H1 (cell line): ENCODE measurements around the gene GNGT2. TPM values are rescaled to one million over a fixed set of nuclear protein-coding genes. Genes with fewer than 3 reads are reported as not detected.

Experiments used
- CTCF ChIA-PET: fragments of 300-600 bp; sonication (Branson Sonifier 250); formaldehyde crosslinking; loops from one replicate; lab custom pipeline; 2021; ENCODE audit not compliant: partially characterized antibody; lab: Charles Lee
- POLR2A ChIA-PET: fragments of 300-600 bp; sonication (Branson Sonifier 250); formaldehyde crosslinking; loops from one replicate; lab custom pipeline; 2021; ENCODE audit warnings: inconsistent platforms; ENCODE audit not compliant: partially characterized antibody; lab: Charles Lee
- DNase-seq, 2 experiments: peaks; one replicate each; pipeline versions ENCODE4 v3.0.0 to v3.0.0-alpha.2; 2010 to 2022; ENCODE audit warnings: low spot score in 2 of 2, low read depth in 1 of 2, mixed read lengths in 1 of 2
- FAIRE-seq: peaks from 2 replicates; lab custom pipeline; 2011; peaks lifted over from hg19 to GRCh38; lab: Jason Lieb, UNC
- H2AFZ ChIP-seq: 2 replicates; pipeline ENCODE4 v1.8.1; 2012; ENCODE audit warnings: low read length, inconsistent platforms
- H2AK5ac ChIP-seq: 2 replicates; pipeline ENCODE4 v1.6.1; 2013; ENCODE audit warnings: low read depth, low read length
- H2BK120ac ChIP-seq: replicated peaks from 2 replicates; pipeline ENCODE3; 2013; ENCODE audit warnings: low read depth, low read length, inconsistent platforms
- H2BK12ac ChIP-seq: 2 replicates; pipeline ENCODE4 v1.6.1; 2013; ENCODE audit warnings: low read depth, low read length
- H2BK15ac ChIP-seq: 2 replicates; pipeline ENCODE4 v1.6.1; 2013; ENCODE audit warnings: low read length
- H2BK20ac ChIP-seq: 2 replicates; pipeline ENCODE4 v1.6.1; 2013; ENCODE audit warnings: low read length
- H2BK5ac ChIP-seq: 2 replicates; pipeline ENCODE4 v1.6.1; 2013; ENCODE audit warnings: low read depth, low read length
- H3K14ac ChIP-seq: 2 replicates; pipeline ENCODE4 v1.6.1; 2013; ENCODE audit warnings: inconsistent platforms; ENCODE audit not compliant: insufficient read length
- H3K18ac ChIP-seq: 2 replicates; pipeline ENCODE4 v1.6.1; 2013; ENCODE audit warnings: low read length; ENCODE audit errors: extremely low read depth
- H3K23ac ChIP-seq: 2 replicates; pipeline ENCODE4 v1.6.1; 2013; ENCODE audit warnings: inconsistent platforms; ENCODE audit not compliant: insufficient read length
- H3K23me2 ChIP-seq: 2 replicates; pipeline ENCODE4 v1.6.1; 2013; ENCODE audit warnings: low read depth, low read length
- H3K27ac ChIP-seq: 2 replicates; pipeline ENCODE4 v1.6.1; 2011; ENCODE audit warnings: low read depth, low read length, inconsistent platforms
- H3K27me3 ChIP-seq, 4 experiments: replicated peaks in 1 of 4; 1 replicate in 1 of 4; 2 replicates in 3 of 4; pipeline versions ENCODE4 v1.6.1 to v1.8.1; 2011 to 2013; ENCODE audit warnings: low read length in 3 of 4, mild to moderate bottlenecking in 3 of 4, inconsistent platforms in 2 of 4, mixed read lengths in 2 of 4, moderate library complexity in 1 of 4; ENCODE audit not compliant: control insufficient read depth in 3 of 4, insufficient read depth in 3 of 4; ENCODE audit errors: extremely low read depth in 1 of 4
- H3K36me3 ChIP-seq, 4 experiments: 2 replicates each; pipeline versions ENCODE4 v1.6.1 to v1.8.1; 2011 to 2013; ENCODE audit warnings: mild to moderate bottlenecking in 4 of 4, low read length in 3 of 4, moderate library complexity in 2 of 4, control low read depth in 1 of 4, inconsistent platforms in 1 of 4; ENCODE audit not compliant: insufficient read depth in 4 of 4, control insufficient read depth in 2 of 4
- H3K4ac ChIP-seq: replicated peaks from 2 replicates; pipeline ENCODE3; 2013; ENCODE audit warnings: low read length, low read depth, mixed read lengths, inconsistent platforms; ENCODE audit not compliant: insufficient read length
- H3K4me1 ChIP-seq, 4 experiments: replicated peaks in 1 of 4; 1 replicate in 1 of 4; 2 replicates in 3 of 4; pipeline versions ENCODE4 v1.6.1 to v1.8.1; 2011 to 2013; ENCODE audit warnings: low read length in 3 of 4, inconsistent platforms in 2 of 4, mixed read lengths in 1 of 4; ENCODE audit not compliant: insufficient read depth in 4 of 4, control insufficient read depth in 3 of 4
- H3K4me2 ChIP-seq, 2 experiments: 2 replicates each; pipeline versions ENCODE4 v1.6.1 to v1.8.1; 2011 to 2013; ENCODE audit warnings: low read depth in 2 of 2, low read length in 2 of 2, control low read depth in 1 of 2, inconsistent platforms in 1 of 2, mild to moderate bottlenecking in 1 of 2; ENCODE audit not compliant: insufficient read depth in 1 of 2
- H3K4me3 ChIP-seq, 4 experiments: fragments of 200-600, 300-600 bp in 1 of 4; sonication (generic), shearing (Covaris generic), sonication (Bioruptor Twin) in 1 of 4; 2 replicates each; pipeline versions ENCODE4 v1.5.1 to v1.8.1; 2011 to 2016; ENCODE audit warnings: low read length in 4 of 4, low read depth in 3 of 4, control low read depth in 2 of 4, inconsistent platforms in 2 of 4, mild to moderate bottlenecking in 2 of 4, mixed read lengths in 1 of 4, moderate library complexity in 1 of 4; ENCODE audit not compliant: insufficient read depth in 2 of 4; ENCODE audit errors: extremely low read depth in 1 of 4
- H3K56ac ChIP-seq: replicated peaks from 2 replicates; pipeline ENCODE3; 2013; ENCODE audit warnings: low read depth, mild to moderate bottlenecking, mixed read lengths, low read length, inconsistent platforms; ENCODE audit not compliant: insufficient read length
- H3K79me1 ChIP-seq: 2 replicates; pipeline ENCODE4 v1.6.1; 2013; ENCODE audit warnings: low read depth, low read length, control low read depth
- H3K79me2 ChIP-seq, 2 experiments: 2 replicates each; pipeline versions ENCODE4 v1.6.1 to v1.8.1; 2012 to 2013; ENCODE audit warnings: low read length in 2 of 2, mild to moderate bottlenecking in 2 of 2, inconsistent platforms in 1 of 2; ENCODE audit not compliant: insufficient read depth in 2 of 2, control insufficient read depth in 1 of 2
- H3K9ac ChIP-seq, 4 experiments: replicated peaks in 1 of 4; 1 replicate in 1 of 4; 2 replicates in 3 of 4; pipeline versions ENCODE4 v1.6.1 to v1.8.1; 2011 to 2013; ENCODE audit warnings: low read depth in 3 of 4, low read length in 3 of 4, control low read depth in 2 of 4, mild to moderate bottlenecking in 2 of 4, moderate library complexity in 2 of 4, inconsistent platforms in 1 of 4; ENCODE audit errors: extremely low read depth in 1 of 4
- H3K9me3 ChIP-seq, 2 experiments: 2 replicates each; pipeline versions ENCODE4 v1.6.1 to v1.8.1; 2012 to 2013; ENCODE audit warnings: mild to moderate bottlenecking in 2 of 2, moderate library complexity in 2 of 2, control low read depth in 1 of 2, inconsistent platforms in 1 of 2, low read depth in 1 of 2, low read length in 1 of 2, mixed read lengths in 1 of 2; ENCODE audit not compliant: insufficient read depth in 2 of 2
- H4K20me1 ChIP-seq, 2 experiments: replicated peaks in 1 of 2; 2 replicates each; pipeline versions ENCODE3 to v1.8.1; 2011 to 2013; ENCODE audit warnings: inconsistent platforms in 2 of 2, low read length in 2 of 2, mild to moderate bottlenecking in 1 of 2; ENCODE audit not compliant: insufficient read depth in 2 of 2, control insufficient read depth in 1 of 2
- H4K5ac ChIP-seq: 2 replicates; pipeline ENCODE4 v1.6.1; 2013; ENCODE audit warnings: low read length, low read depth, mixed read lengths, inconsistent platforms; ENCODE audit not compliant: insufficient read length
- H4K8ac ChIP-seq: 2 replicates; pipeline ENCODE4 v1.8.0; 2013; ENCODE audit warnings: mild to moderate bottlenecking, moderate library complexity, low read length, inconsistent platforms; ENCODE audit not compliant: insufficient read depth; ENCODE audit errors: extremely low read depth
- H4K91ac ChIP-seq: replicated peaks from 2 replicates; pipeline ENCODE3; 2013; ENCODE audit warnings: low read length, mixed read lengths, inconsistent platforms; ENCODE audit not compliant: insufficient read length
- BCL11A ChIP-seq, 2 experiments: IDR thresholded peaks; one replicate each; pipeline ENCODE4 v1.6.1; 2011; ENCODE audit warnings: low read depth in 2 of 2, low read length in 2 of 2, mild to moderate bottlenecking in 2 of 2
- CBX8 ChIP-seq: fragments of 300-800, 300-1000 bp; sonication (generic); IDR thresholded peaks from 2 replicates; pipeline ENCODE4 v1.7.1; 2016; ENCODE audit warnings: low read depth, low read length, borderline replicate concordance
- CHD1 ChIP-seq: IDR thresholded peaks from 2 replicates; pipeline ENCODE4 v1.6.1; 2012; ENCODE audit warnings: low read depth, low read length, improper control_type of control experiment
- CREB1 ChIP-seq: IDR thresholded peaks from 2 replicates; pipeline ENCODE4 v1.6.1; 2012; ENCODE audit warnings: inconsistent platforms
- EP300 ChIP-seq, 2 experiments: IDR thresholded peaks; 1 replicate in 1 of 2; 2 replicates in 1 of 2; pipeline ENCODE4 v1.6.1; 2011 to 2012; ENCODE audit warnings: low read depth in 2 of 2, low read length in 2 of 2, mild to moderate bottlenecking in 2 of 2, borderline replicate concordance in 1 of 2, inconsistent platforms in 1 of 2, moderate library complexity in 1 of 2
- FOSL1 ChIP-seq: IDR thresholded peaks from 2 replicates; pipeline ENCODE4 v1.6.1; 2011; ENCODE audit warnings: mild to moderate bottlenecking, low read depth, low read length, moderate library complexity; ENCODE audit not compliant: insufficient read depth
- JUN ChIP-seq: IDR thresholded peaks from 2 replicates; pipeline ENCODE4 v1.6.1; 2011; ENCODE audit warnings: low read depth, mild to moderate bottlenecking, improper control_type of control experiment, low read length
- PHF8 ChIP-seq: fragments of 200-600 bp; sonication (generic); conservative IDR thresholded peaks from 2 replicates; pipeline ENCODE4 v1.7.1; 2012; ENCODE audit warnings: low read depth, mild to moderate bottlenecking, inconsistent platforms, low read length, moderate library complexity
- POLR2A ChIP-seq, 2 experiments: IDR thresholded peaks; 1 replicate in 1 of 2; 2 replicates in 1 of 2; pipeline ENCODE4 v1.6.1; 2011; ENCODE audit warnings: low read depth in 2 of 2, low read length in 2 of 2, mild to moderate bottlenecking in 2 of 2; ENCODE audit errors: control extremely low read depth in 1 of 2
- RFX5 ChIP-seq: IDR thresholded peaks from 2 replicates; pipeline ENCODE4 v1.6.1; 2011; ENCODE audit warnings: low read depth, low read length, improper control_type of control experiment, borderline replicate concordance
- SAP30 ChIP-seq: fragments of 300-600 bp; sonication (generic); IDR thresholded peaks from 2 replicates; pipeline ENCODE4 v1.7.1; 2012; ENCODE audit warnings: low read length, moderate library complexity, mild to moderate bottlenecking, inconsistent platforms; ENCODE audit not compliant: insufficient read depth, insufficient replicate concordance
- SIN3A ChIP-seq, 2 experiments: IDR thresholded peaks in 1 of 2; conservative IDR thresholded peaks in 1 of 2; 2 replicates each; pipeline ENCODE4 v1.6.1; 2011 to 2012; ENCODE audit warnings: low read length in 2 of 2, improper control_type of control experiment in 1 of 2, low read depth in 1 of 2, mild to moderate bottlenecking in 1 of 2
- TEAD4 ChIP-seq: IDR thresholded peaks from 2 replicates; pipeline ENCODE4 v1.6.1; 2012; ENCODE audit warnings: low read depth, low read length, inconsistent platforms, mixed read lengths
- YY1 ChIP-seq: IDR thresholded peaks from 2 replicates; pipeline ENCODE4 v1.6.1; 2011; ENCODE audit warnings: low read depth, mild to moderate bottlenecking, low read length
- ZNF274 ChIP-seq: IDR thresholded peaks from 2 replicates; pipeline ENCODE4 v1.7.0; 2012; ENCODE audit warnings: low read length, borderline replicate concordance; ENCODE audit errors: extremely low read depth
- WGBS, 2 experiments: shearing (Covaris generic) in 1 of 2; methylation state at CpG; one replicate each; pipeline versions ENCODE4 v1.1.6 to v1.1.7; 2013 to 2015; ENCODE audit warnings: low lambda C conversion rate in 2 of 2, mixed read lengths in 2 of 2, inconsistent platforms in 1 of 2, low coverage in 1 of 2, missing lambda C conversion rate in 1 of 2; ENCODE audit not compliant: insufficient replicate concordance in 2 of 2, insufficient coverage in 1 of 2, insufficient read length in 1 of 2; ENCODE audit errors: extremely low coverage in 1 of 2, missing lambda C conversion rate in 1 of 2; 5-methylcytosine and 5-hydroxymethylcytosine counted together
- polyA plus RNA-seq, 7 experiments: library from polyadenylated mRNA; depleted of rRNA in 3 of 7; stranded (reverse) in 5 of 7; unstranded in 2 of 7; fragments of >200 nt in 5 of 7; fragments of 200-250 nt in 2 of 7; gene quantifications; 1 replicate in 5 of 7; 2 replicates in 1 of 7; 4 replicates in 1 of 7; pipeline versions ENCODE4 v1.2.1 to v1.2.3, GENCODE V29; 2011 to 2013; ENCODE audit warnings: missing spikeins in 2 of 7, mixed read lengths in 2 of 7
- total RNA-seq: library from RNA; stranded (reverse); fragmentation: NEBNext Ultra II Directional; extraction: Animal tissue kit (Norgen Biotek cat#: 25700); gene quantifications from 2 replicates; pipeline ENCODE4 v1.2.1, GENCODE V29; 2021

The GNGT2 gene
- total and polyA plus RNA-seq, 2 of the 8 experiments (the other 6 are each of a cell fraction or from before 2014, with no cell fraction given), result 1.3 to 1.4 TPM

GRCh38 chr17:49156256-49156655 lies 54.1 kb downstream of the GNGT2 start:
- no peak overlapping the region for H2AFZ ChIP-seq
- no peak for FAIRE-seq
- no peaks in the 10 kb centered on the region for H3K36me3 ChIP-seq
- H3K4me2 ChIP-seq, result no peak overlapping the region
- no peak for DNase-seq
- no peak overlapping the region for H3K9ac ChIP-seq
- H3K9me3 ChIP-seq, result no peaks in the 10 kb centered on the region
- no peaks in the 10 kb centered on the region for H3K79me2 ChIP-seq
- no peak overlapping the region for H2AK5ac ChIP-seq
- no peak overlapping the region for H3K4me3 ChIP-seq
- H2BK120ac ChIP-seq, result no peak overlapping the region
- no peak overlapping the region for H2BK12ac ChIP-seq
- H3K4me1 ChIP-seq, result no peaks in the 10 kb centered on the region
- ChIA-PET CTCF (interaction anchor here (1.1 kb wide), 1 partner anchor 24 kb away, joined by 7 read pairs; no protein-coding TSS in a partner anchor), POLR2A (interaction anchor here (0.9 kb wide), 1 partner anchor 17 kb away, joined by 3 read pairs; no protein-coding TSS in a partner anchor)
- H4K8ac ChIP-seq, result no peak overlapping the region
- no peak overlapping the region for H4K91ac ChIP-seq
- no peaks in the 10 kb centered on the region for H4K20me1 ChIP-seq
- H3K18ac ChIP-seq, result no peak overlapping the region
- no peaks in the 10 kb centered on the region for H3K79me1 ChIP-seq
- WGBS, 2 experiments, result 84% methylated on average over 9 of the region's 11 CpGs; no CpG with 5 or more reads in 1 of the 2 experiments
- H3K23me2 ChIP-seq, result no peaks in the 10 kb centered on the region
- no peaks in the 10 kb centered on the region for H3K27me3 ChIP-seq
- no peak overlapping the region for H4K5ac ChIP-seq
- no peak overlapping the region for H3K56ac ChIP-seq
- H3K23ac ChIP-seq, result no peak overlapping the region
- H2BK15ac ChIP-seq, result no peak overlapping the region
- no peak overlapping the region for H3K27ac ChIP-seq
- no peak overlapping the region for H3K14ac ChIP-seq
- no peak overlapping the region for H2BK5ac ChIP-seq
- H2BK20ac ChIP-seq, result no peak overlapping the region
- no peak overlapping the region for H3K4ac ChIP-seq
- no peak for TF ChIP-seq POLR2A (IDR thresholded peaks at IDR 0.05; ENCODE audit: control extremely low read depth in 1 of 2, low read depth in 2 of 2, low read length in 2 of 2)
- no peak for TF ChIP-seq PHF8
- TF ChIP-seq RFX5, result no peak
- TF ChIP-seq CHD1, result no peak
- no peak for TF ChIP-seq JUN
- TF ChIP-seq SIN3A (conservative IDR thresholded peaks at IDR 0.05 in 1 of 2, IDR thresholded peaks at IDR 0.05 in 1 of 2; ENCODE audit: low read depth in 1 of 2, low read length in 2 of 2), result no peak
- no peak for TF ChIP-seq YY1
- TF ChIP-seq BCL11A (IDR thresholded peaks at IDR 0.05; ENCODE audit: low read depth in 2 of 2, low read length in 2 of 2), result no peak
- TF ChIP-seq SAP30, result no peak
- no peak for TF ChIP-seq EP300 (IDR thresholded peaks at IDR 0.05; ENCODE audit: borderline replicate concordance in 1 of 2, low read depth in 2 of 2, low read length in 2 of 2)
- TF ChIP-seq ZNF274, result no peak
- TF ChIP-seq CREB1, result no peak
- no peak for TF ChIP-seq TEAD4
- no peak for TF ChIP-seq CBX8
- TF ChIP-seq FOSL1, result no peak
